ENCODE measurements around the gene PTPRU.

Gene PTPRU

GRCh38 chr1:29238620-29239002 is 2.3 kb downstream of the PTPRU start (continued):
- no peak for TF ChIP-seq CSRNP3 (CRISPR knock-in tag; IDR thresholded peaks at IDR 0.05)

GRCh38 chr1:29239142-29239541 is 2.8 kb downstream of the PTPRU start:
- ATAC-seq = no peak

GRCh38 chr1:29240400-29240837 is 4.1 kb downstream of the PTPRU start:
- ATAC-seq = no peak
- TF ChIP-seq ZNF70 (CRISPR knock-in tag; IDR thresholded peaks at IDR 0.05) (no peak), TSHZ2 (CRISPR knock-in tag; IDR thresholded peaks at IDR 0.05) (no peak), RARB (CRISPR knock-in tag; IDR thresholded peaks at IDR 0.05) (no peak), CSDC2 (CRISPR knock-in tag; IDR thresholded peaks at IDR 0.05) (no peak), ZNF565 (CRISPR knock-in tag; conservative IDR thresholded peaks at IDR 0.05; ENCODE audit: low read depth) (no peak), CREB5 (CRISPR knock-in tag; IDR thresholded peaks at IDR 0.05; ENCODE audit: low read depth) (no peak), TOX (CRISPR knock-in tag; IDR thresholded peaks at IDR 0.05; ENCODE audit: borderline replicate concordance) (no peak), CSRNP3 (CRISPR knock-in tag; IDR thresholded peaks at IDR 0.05) (no peak), OSR1 (CRISPR knock-in tag; IDR thresholded peaks at IDR 0.05) (no peak), PPARA (CRISPR knock-in tag; IDR thresholded peaks at IDR 0.05; ENCODE audit: borderline replicate concordance) (no peak), SNAI2 (CRISPR knock-in tag; IDR thresholded peaks at IDR 0.05) (no peak), GLIS3 (CRISPR knock-in tag; IDR thresholded peaks at IDR 0.05) (no peak)

More at GRCh38 chr1:29239142-29239541, 2.8 kb downstream of the PTPRU start:
- no peak for TF ChIP-seq ZNF70 (CRISPR knock-in tag; IDR thresholded peaks at IDR 0.05)
- no peak for TF ChIP-seq ARNTL (CRISPR knock-in tag; IDR thresholded peaks at IDR 0.05; ENCODE audit: borderline replicate concordance, low read depth)
- TF ChIP-seq TOX (CRISPR knock-in tag; IDR thresholded peaks at IDR 0.05; ENCODE audit: borderline replicate concordance) = no peak
- TF ChIP-seq BACH2 (CRISPR knock-in tag; IDR thresholded peaks at IDR 0.05; ENCODE audit: borderline replicate concordance) = no peak
- TF ChIP-seq CSDC2 (CRISPR knock-in tag; IDR thresholded peaks at IDR 0.05) = no peak
- TF ChIP-seq RARB (CRISPR knock-in tag; IDR thresholded peaks at IDR 0.05) = no peak
- TF ChIP-seq ISL1 (CRISPR knock-in tag; IDR thresholded peaks at IDR 0.05) = no peak
- TF ChIP-seq ZC3H10 (CRISPR knock-in tag; IDR thresholded peaks at IDR 0.05) = no peak
- TF ChIP-seq ZNF8 (CRISPR knock-in tag; IDR thresholded peaks at IDR 0.05) = no peak
- TF ChIP-seq ZFP30 (CRISPR knock-in tag; IDR thresholded peaks at IDR 0.05) = no peak
- no peak for TF ChIP-seq PATZ1 (CRISPR knock-in tag; IDR thresholded peaks at IDR 0.05; ENCODE audit: borderline replicate concordance)
- TF ChIP-seq POU6F1 (CRISPR knock-in tag; IDR thresholded peaks at IDR 0.05; ENCODE audit: borderline replicate concordance, low read depth) = no peak
- no peak for TF ChIP-seq SNAI2 (CRISPR knock-in tag; IDR thresholded peaks at IDR 0.05)
- TF ChIP-seq OSR1 (CRISPR knock-in tag; IDR thresholded peaks at IDR 0.05) = no peak
- TF ChIP-seq ZFP3 (CRISPR knock-in tag; IDR thresholded peaks at IDR 0.05) = no peak
- TF ChIP-seq GLIS3 (CRISPR knock-in tag; IDR thresholded peaks at IDR 0.05) = no peak
- no peak for TF ChIP-seq CSRNP3 (CRISPR knock-in tag; IDR thresholded peaks at IDR 0.05)
- no peak for TF ChIP-seq ZNF565 (CRISPR knock-in tag; conservative IDR thresholded peaks at IDR 0.05; ENCODE audit: low read depth)

Data from SK-N-SH treated with all-trans-retinoic acid at 6 μM for 48 hours (cell line).